HG02678 (cell line): Measurements from ENCODE around the gene WDFY4.

Experiments used
- ATAC-seq: cut with Tn5 transposase; IDR thresholded peaks from one replicate; pipeline ENCODE4 v1.9.1; 2021; ENCODE audit warnings: mild to moderate bottlenecking, moderate library complexity; ENCODE audit not compliant: unreplicated experiment

The WDFY4 gene

DNA sequence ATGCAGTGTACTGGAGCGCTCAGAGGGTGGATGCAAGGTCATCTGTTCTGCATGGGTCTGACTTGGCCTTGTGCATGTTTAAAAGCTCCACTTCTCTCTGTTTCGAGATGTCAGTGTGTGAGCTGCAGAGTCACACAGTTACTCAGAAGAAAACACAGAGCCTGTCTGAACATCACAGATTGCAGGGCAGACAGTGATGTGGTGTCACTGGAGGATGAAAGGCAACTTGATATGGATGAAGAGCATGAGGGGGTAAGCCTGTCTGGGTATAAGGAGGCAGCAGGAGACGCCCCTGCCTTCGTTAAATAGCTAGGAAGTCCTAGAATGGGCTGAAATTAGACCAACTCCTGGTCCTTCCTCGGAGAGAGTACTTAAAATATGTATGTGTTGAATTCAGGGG is 322.5 kb downstream of the WDFY4 start:
- no peak for ATAC-seq

DNA sequence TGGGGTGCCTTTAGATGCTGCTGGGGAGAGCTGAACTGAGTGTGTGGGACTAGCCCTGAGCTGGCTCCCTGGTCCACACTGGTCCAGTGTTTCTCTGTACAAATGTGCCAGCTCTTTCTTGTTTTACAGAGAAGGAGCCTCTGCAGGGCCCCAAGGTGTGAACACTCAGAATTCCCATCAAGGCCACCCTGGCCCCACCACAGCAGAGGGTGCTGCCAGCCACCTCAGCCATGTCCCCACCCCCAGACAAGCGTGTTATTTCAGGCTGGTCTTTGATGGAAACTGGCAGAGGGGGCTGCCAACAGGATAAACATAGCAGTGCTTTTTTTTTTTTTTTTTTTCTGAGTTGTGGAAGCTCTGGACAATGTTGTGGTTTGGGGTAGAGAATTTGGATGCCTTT is 323.4 kb downstream of the WDFY4 start:
- ATAC-seq, result no peak

- ATAC-seq, result no peak
Observed at GRCh38 chr10:49008505-49009198, 324.0 kb downstream of the WDFY4 start.

DNA sequence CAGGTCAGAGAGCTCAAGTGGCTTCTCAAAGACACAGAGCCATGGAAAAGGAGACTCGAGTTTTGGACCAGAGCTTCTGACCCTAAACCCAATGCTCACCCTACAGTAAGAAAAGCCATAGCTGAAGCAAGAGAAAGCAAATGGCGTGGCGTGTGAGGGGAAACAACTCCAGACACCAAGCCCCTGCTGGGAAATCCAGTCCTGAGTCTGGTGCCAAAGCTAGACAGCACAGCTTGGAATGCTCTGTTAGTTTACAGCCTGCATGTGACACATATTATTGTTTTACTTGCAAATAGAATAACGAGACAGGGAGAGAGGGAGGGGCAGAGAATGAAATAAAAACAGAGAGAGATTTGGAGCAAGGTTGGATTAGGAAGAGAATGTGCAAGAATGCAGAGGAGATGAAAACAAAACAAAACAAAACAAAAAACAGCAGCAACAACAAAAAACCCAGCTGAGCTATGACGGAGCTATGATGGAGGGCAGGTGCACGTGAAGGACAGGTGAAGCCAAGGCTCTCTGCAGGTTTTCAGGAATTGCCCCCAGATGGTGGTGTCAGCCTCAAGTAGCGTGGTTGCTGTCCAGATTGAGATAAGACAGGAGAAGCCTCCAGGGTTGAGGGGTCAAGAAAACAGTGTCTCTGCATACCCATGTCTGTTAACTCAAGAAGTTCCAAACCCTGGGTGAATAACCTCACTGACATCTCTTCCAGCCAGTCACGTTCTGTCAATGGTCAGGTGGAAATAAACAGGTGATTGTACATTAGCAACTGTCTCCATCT is 324.7 kb downstream of the WDFY4 start:
- no peak for ATAC-seq

- no peak for ATAC-seq
Observed at GRCh38 chr10:49010295-49010694, 325.6 kb downstream of the WDFY4 start.

GRCh38 chr10:49010865-49011264 is 326.2 kb downstream of the WDFY4 start:
- ATAC-seq, result no peak

- ATAC-seq, result no peak
Observed at GRCh38 chr10:49011756-49012155, 327.1 kb downstream of the WDFY4 start.

DNA sequence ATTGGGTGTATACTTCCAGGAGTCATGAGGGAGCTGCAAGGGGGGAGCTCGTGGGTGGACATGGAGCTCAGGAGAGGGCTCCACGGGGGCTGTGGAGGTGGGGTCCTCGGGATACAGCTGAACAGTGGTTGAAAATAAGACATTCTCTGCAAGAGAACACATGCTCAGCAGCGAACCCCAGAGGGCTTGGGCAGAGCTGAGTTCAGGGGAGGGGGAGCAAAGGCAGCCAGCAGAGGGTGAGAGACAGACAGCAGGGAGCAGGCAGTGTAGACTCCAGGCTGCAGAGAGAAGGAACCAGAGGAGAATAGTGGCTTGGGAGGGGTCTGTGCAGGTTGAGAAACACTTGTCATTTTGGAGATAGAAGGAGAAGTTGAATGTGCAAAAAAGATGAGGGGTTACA is 327.9 kb downstream of the WDFY4 start:
- ATAC-seq, result no peak

DNA sequence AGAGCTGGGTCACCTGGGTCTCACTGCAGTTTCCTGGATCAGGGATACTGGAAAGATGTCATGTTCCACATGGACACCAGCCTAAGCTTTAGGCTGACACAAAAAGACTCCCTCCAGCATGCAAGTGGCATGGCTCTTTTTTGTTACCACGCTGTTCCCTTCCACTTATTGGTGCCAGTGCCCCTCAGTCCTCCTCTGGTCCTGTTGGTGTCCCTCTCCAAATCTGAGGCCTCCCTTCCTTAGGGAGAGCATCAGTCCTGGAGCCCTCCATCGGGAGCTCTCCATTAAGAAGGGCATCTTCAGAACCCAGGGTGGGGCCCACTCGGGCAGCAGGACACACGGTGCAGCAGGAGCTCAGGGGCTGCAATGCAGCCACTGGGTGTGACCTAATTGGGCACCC is 331.0 kb downstream of the WDFY4 start:
- ATAC-seq, result no peak

GRCh38 chr10:49021685-49022084 is 337.0 kb downstream of the WDFY4 start:
- ATAC-seq, result no peak

- ATAC-seq, result no peak
Observed at GRCh38 chr10:49023071-49023470, 338.4 kb downstream of the WDFY4 start.

DNA sequence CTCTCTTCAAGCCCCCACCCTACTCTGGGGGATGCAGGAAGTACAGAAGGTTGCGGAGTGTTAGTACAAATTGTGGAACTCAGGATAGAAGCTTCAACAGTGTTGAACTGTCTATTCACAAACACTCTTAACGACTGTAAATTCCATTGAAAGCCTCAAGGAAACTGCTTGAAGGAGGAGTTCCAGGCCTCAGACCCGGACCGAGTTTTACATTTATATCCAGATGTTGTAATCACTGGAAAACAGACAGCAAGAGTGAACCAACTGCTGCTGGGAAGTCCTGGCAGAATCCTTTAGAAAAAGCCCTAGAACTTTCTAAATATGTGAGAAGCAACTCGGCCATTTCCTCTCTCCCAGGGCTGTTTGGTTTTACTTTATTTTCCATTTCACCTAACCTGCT is 339.1 kb downstream of the WDFY4 start:
- no peak for ATAC-seq

GRCh38 chr10:49024484-49024883 is 339.8 kb downstream of the WDFY4 start:
- ATAC-seq, result no peak

DNA sequence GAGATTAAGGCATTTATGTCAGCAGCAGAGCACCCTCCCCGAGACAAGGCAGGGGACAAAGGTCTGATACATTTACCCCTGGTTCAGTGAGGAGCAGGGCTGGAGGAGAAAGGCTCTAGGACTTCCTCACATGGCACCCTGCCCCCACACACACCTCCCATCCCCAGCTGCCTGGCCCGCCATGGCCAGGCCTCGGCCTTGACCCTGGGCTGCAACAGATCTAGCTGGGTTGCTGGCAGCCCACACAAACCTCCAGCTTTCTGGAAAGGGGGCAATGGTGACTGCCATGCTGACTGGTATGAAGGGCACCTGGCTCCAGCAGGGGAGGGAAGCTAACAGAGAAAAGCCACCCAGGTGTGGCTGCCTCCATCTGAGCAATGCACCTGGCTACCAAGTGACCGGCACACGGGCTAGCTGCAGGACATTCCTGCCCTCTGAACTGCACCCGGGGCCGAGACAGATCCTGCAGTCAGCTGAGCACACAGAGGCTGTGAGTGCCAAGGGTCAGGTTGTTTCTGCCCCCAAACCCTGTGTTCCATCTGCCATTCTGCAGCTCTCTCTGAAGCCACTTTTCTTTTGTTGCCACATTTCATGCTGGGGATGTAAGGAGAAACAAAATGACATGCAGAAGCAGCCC is 340.8 kb downstream of the WDFY4 start:
- no peak for ATAC-seq

DNA sequence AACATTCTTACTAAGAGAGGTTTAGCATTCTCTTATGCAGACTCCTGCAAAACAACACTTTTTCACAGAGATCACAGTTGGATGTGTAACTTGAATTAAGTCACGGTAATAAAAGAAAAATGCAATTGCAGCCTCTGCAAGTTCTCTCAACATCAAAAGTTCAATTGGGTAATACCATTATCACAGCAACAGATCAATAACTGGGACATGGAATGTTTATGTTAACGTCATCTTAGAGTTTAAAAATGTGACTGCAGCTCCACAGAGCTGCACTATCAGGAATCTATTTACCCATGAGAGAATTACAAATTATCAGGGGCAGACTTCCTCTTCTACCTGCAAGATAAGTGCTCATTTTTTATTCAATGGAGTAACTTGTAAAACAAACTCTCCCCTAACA is 344.0 kb downstream of the WDFY4 start:
- no peak for ATAC-seq

GRCh38 chr10:49029666-49030065 is 345.0 kb downstream of the WDFY4 start:
- no peak for ATAC-seq
